T-helper 2 cell treated with Interferon-gamma antibody and Interleukin-4, amounts not matched to agents 5 μg/mL and 100 μg/mL, for 36 hours (primary cell): ENCODE results near the gene PBXIP1.

Source experiments
- DNase-seq: peaks from one replicate; pipeline ENCODE4 v3.0.0; 2021; ENCODE audit warnings: low spot score
- H3K27ac Mint-ChIP-seq: one replicate; pipeline ENCODE4 v1.8.0; 2021; ENCODE audit warnings: mild to moderate bottlenecking, mixed read lengths
- H3K27me3 Mint-ChIP-seq: one replicate; pipeline ENCODE4 v1.8.0; 2021; ENCODE audit warnings: low read depth, mixed read lengths
- H3K36me3 Mint-ChIP-seq: one replicate; pipeline ENCODE4 v1.8.0; 2021; ENCODE audit warnings: low read depth, mixed read lengths
- H3K4me1 Mint-ChIP-seq: one replicate; pipeline ENCODE4 v1.8.0; 2021; ENCODE audit warnings: low read depth, mixed read lengths
- H3K4me3 Mint-ChIP-seq: one replicate; pipeline ENCODE4 v1.8.0; 2022; ENCODE audit warnings: mild to moderate bottlenecking, moderate library complexity, mixed read lengths
- H3K9me3 Mint-ChIP-seq: one replicate; pipeline ENCODE4 v1.8.0; 2021; ENCODE audit warnings: mixed read lengths

Gene PBXIP1

DNA sequence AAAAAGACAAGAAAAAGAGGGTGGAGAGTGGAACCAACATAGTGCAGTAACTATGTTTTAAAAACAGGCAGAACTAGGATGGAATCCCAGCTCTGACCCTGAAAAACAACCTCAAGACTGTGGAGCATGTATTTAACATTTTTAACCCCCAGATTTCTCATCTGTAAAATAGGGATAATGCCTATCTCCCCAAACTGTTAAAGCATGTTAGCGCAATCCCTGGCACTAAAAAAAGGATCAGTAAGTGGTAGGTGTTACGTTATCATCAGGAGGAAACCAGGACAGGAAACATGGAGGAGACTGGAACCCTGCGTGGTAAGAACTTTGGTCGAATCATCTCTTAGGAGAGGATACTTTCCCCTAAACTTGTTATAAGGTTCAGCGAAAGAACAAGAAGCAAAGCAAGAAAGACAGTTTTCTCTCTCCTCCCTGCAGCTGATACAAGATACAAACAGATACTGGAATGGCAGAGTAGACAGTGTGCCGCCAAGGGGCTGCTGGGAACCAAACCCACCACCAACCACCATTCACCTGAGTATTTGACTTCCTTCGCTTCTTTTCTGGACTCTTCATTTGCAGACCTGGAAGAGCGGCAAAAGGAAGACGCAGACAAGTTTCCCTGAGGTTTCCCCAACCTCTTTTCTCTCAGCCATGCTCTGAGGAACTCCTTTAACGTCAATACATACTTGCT lies 4.7 kb upstream of the PBXIP1 start:
- peaks cover 36% of the 10 kb centered on the region for H3K4me1 Mint-ChIP-seq
- no peaks in the 10 kb centered on the region for H3K27me3 Mint-ChIP-seq
- no peaks in the 10 kb centered on the region for H3K9me3 Mint-ChIP-seq
- H3K27ac Mint-ChIP-seq = peak overlapping the region; percentile 91
- peak overlapping the region; percentile 97 for H3K4me3 Mint-ChIP-seq
- peaks cover 38% of the 10 kb centered on the region for H3K36me3 Mint-ChIP-seq
- DNase-seq = no peak

DNA sequence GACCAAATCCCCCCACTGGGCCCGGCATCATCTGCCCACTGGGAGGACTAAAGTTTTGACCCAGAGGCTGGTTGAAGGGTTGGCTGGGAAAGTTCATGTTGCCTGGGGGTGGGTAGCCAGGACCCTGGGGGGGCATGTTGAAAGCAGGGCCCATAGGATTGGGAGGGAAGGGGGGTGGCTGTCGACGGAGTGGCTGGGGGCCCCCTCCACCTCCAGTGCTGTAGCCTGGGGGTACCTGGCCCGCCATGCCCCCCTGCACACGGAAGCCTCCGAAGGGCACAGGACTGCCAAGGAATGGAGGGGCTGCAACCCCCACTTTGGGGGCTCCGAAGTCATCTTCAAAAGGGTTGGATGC lies 3.5 kb upstream of the PBXIP1 start:
- Mint-ChIP-seq H3K9me3 (no peaks in the 10 kb centered on the region), H3K27me3 (no peaks in the 10 kb centered on the region), H3K4me3 (peak overlapping the region; percentile 38), H3K27ac (no peak overlapping the region), H3K36me3 (peaks cover 34% of the 10 kb centered on the region), H3K4me1 (peaks cover 48% of the 10 kb centered on the region)
- DNase-seq = no peak

- Mint-ChIP-seq H3K27me3 (no peaks in the 10 kb centered on the region), H3K9me3 (no peaks in the 10 kb centered on the region), H3K4me1 (peaks cover 52% of the 10 kb centered on the region), H3K36me3 (peaks cover 34% of the 10 kb centered on the region), H3K27ac (peak overlapping the region; percentile 20), H3K4me3 (peak overlapping the region; percentile 7)
- DNase-seq = no peak
These were observed 3.0 kb upstream of the PBXIP1 start for GRCh38 chr1:154958681-154959425.

DNA sequence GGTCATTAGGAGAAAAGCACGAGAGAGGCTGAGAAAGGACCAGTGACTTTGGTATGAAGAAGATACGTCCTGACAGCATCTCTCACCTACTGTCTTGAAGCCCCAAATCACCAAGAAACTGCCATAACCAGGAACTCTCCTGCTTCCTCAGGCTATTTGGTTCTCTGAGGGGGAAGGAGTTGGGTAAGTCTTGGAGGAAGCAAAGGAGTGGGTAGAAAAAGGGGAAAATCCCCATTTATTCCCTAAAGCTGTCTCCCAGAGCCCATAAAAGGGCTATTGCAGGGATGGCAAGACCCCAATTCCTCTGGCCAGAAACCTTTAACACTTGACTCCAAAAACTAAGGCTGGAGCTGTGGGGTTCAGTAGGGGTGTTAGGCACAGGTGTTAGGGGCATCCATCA lies 2.1 kb upstream of the PBXIP1 start:
- Mint-ChIP-seq H3K4me1 (peaks cover 55% of the 10 kb centered on the region), H3K27ac (peak overlapping the region; percentile 15)

DNA sequence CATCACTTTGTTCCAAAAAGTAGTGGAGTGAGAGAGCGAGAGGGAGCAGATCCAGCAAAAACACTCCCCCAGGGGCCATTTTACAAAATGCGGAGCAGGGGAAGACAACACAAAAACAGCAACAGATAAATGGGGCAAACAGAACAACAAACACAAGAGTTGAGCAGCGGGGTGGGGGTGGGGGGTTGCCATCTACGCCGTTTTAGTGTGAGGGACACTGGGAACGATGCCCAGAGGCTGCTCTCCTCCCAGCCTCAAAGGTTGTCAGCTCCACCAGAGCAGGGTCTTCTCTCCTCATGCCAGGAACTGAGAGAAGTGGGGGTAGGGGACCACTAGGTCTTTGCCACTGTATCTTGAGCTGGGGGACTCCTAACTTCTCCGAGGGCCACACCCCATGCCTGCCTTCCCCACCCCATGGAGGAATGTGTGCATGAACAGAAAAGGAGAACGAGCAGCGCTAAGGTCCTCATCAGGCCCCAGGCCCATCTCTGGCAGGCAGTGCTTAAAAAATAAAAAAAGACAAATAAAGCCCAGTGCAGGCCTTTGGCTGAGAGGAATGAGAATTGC lies 1.3 kb upstream of the PBXIP1 start:
- Mint-ChIP-seq H3K36me3 (peaks cover 31% of the 10 kb centered on the region), H3K27me3 (no peaks in the 10 kb centered on the region), H3K4me1 (peaks cover 58% of the 10 kb centered on the region), H3K27ac (peak overlapping the region; percentile 99), H3K9me3 (no peaks in the 10 kb centered on the region), H3K4me3 (peak overlapping the region; percentile 45)
- no peak for DNase-seq

More for the DNA sequence above, 2.1 kb upstream of the PBXIP1 start:
- no peaks in the 10 kb centered on the region for H3K9me3 Mint-ChIP-seq
- H3K36me3 Mint-ChIP-seq = peaks cover 32% of the 10 kb centered on the region
- no peak overlapping the region for H3K4me3 Mint-ChIP-seq
- no peaks in the 10 kb centered on the region for H3K27me3 Mint-ChIP-seq
- no peak for DNase-seq

DNA sequence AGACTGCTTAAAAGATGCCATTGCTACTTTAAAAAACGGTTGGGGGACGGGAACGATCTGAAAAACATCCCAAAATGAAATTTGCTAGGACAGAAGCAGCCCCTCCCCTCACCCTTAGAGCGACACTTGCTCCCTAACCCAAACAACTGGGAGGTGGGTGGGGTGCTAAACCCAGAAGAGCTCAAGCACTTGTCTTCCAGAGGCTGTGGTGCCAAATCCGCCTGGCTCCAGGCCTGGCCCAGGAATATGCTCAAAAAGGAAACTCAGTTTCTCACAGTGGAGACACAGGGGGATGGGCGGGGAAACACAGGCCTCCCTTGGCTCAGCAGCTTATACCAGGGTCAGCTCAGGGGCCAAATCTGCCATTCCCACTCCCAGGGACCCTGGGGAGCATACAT lies 644 bp upstream of the PBXIP1 start:
- DNase-seq = no peak
- peak overlapping the region; percentile 98 for H3K4me3 Mint-ChIP-seq
- no peaks in the 10 kb centered on the region for H3K27me3 Mint-ChIP-seq
- H3K9me3 Mint-ChIP-seq = no peaks in the 10 kb centered on the region
- peak overlapping the region; percentile 99 for H3K27ac Mint-ChIP-seq
- H3K36me3 Mint-ChIP-seq = peaks cover 34% of the 10 kb centered on the region
- peaks cover 64% of the 10 kb centered on the region for H3K4me1 Mint-ChIP-seq

GRCh38 chr1:154955039-154955717 lies 721 bp downstream of the PBXIP1 start:
- Mint-ChIP-seq H3K9me3 (no peaks in the 10 kb centered on the region), H3K27ac (peak overlapping the region; percentile 99), H3K4me1 (peaks cover 65% of the 10 kb centered on the region), H3K36me3 (peaks cover 35% of the 10 kb centered on the region), H3K4me3 (peak overlapping the region; percentile 98), H3K27me3 (no peaks in the 10 kb centered on the region)
- peak; percentile 83 for DNase-seq

DNA sequence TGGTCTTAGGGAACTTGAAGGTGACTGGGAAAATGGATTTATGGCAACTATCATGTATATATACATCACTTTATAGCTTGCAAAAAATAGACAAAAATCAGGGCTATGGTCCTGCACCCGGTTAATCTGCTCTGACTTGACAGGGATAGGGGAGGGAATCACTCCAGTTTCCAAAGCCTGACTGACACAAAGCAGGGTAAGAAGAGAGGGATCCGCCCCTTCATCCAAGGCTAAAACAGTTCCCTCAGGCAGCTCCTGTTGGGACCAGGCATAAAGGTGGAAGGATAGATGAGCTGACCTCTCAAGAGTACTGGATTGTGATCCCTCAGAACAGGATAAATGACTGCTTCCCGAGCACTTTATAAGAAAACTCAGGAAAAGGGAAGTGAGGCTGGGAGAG lies 1.4 kb downstream of the PBXIP1 start:
- no peaks in the 10 kb centered on the region for H3K27me3 Mint-ChIP-seq
- peaks cover 35% of the 10 kb centered on the region for H3K36me3 Mint-ChIP-seq
- H3K27ac Mint-ChIP-seq = peak overlapping the region; percentile 99
- no peak for DNase-seq
- peaks cover 65% of the 10 kb centered on the region for H3K4me1 Mint-ChIP-seq
- no peaks in the 10 kb centered on the region for H3K9me3 Mint-ChIP-seq
- peak overlapping the region; percentile 98 for H3K4me3 Mint-ChIP-seq

DNA sequence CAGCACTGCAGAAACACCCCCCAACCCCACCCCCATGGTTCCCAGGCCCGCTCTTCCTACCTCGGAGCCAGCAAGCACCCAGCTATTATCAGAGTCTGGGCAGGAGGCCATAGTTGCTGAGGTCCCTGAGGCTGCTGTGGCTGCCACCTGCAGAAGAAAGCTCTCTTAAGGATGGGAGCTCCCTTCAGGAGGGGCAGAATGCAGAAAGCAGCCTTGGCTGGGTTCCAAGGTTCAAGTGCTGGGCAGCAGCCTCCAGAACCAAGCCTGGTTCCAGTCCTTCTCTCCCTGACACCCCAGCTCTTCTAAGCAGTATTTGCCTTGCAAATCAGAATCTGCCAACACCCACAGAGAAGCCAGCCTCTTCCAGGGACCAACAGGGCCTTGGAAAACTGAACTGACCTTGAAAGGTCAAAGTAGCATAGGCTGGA lies 2.3 kb downstream of the PBXIP1 start:
- no peaks in the 10 kb centered on the region for H3K27me3 Mint-ChIP-seq
- H3K27ac Mint-ChIP-seq = peak overlapping the region; percentile 99
- no peaks in the 10 kb centered on the region for H3K9me3 Mint-ChIP-seq
- peaks cover 39% of the 10 kb centered on the region for H3K36me3 Mint-ChIP-seq
- H3K4me3 Mint-ChIP-seq = peak overlapping the region; percentile 98
- no peak for DNase-seq
- H3K4me1 Mint-ChIP-seq = peaks cover 65% of the 10 kb centered on the region

- H3K9me3 Mint-ChIP-seq = no peaks in the 10 kb centered on the region
- peaks cover 37% of the 10 kb centered on the region for H3K36me3 Mint-ChIP-seq
- H3K27ac Mint-ChIP-seq = peak overlapping the region; percentile 99
- peak overlapping the region; percentile 98 for H3K4me3 Mint-ChIP-seq
- no peaks in the 10 kb centered on the region for H3K27me3 Mint-ChIP-seq
- H3K4me1 Mint-ChIP-seq = peaks cover 65% of the 10 kb centered on the region
- no peak for DNase-seq
These were observed 3.2 kb downstream of the PBXIP1 start for GRCh38 chr1:154952664-154953063.

- no peak for DNase-seq
- H3K4me3 Mint-ChIP-seq = peak overlapping the region; percentile 98
- H3K27me3 Mint-ChIP-seq = no peaks in the 10 kb centered on the region
- H3K4me1 Mint-ChIP-seq = peaks cover 62% of the 10 kb centered on the region
- H3K27ac Mint-ChIP-seq = peak overlapping the region; percentile 99
- H3K9me3 Mint-ChIP-seq = no peaks in the 10 kb centered on the region
- peaks cover 40% of the 10 kb centered on the region for H3K36me3 Mint-ChIP-seq
These were observed 3.8 kb downstream of the PBXIP1 start for GRCh38 chr1:154951901-154952657.

DNA sequence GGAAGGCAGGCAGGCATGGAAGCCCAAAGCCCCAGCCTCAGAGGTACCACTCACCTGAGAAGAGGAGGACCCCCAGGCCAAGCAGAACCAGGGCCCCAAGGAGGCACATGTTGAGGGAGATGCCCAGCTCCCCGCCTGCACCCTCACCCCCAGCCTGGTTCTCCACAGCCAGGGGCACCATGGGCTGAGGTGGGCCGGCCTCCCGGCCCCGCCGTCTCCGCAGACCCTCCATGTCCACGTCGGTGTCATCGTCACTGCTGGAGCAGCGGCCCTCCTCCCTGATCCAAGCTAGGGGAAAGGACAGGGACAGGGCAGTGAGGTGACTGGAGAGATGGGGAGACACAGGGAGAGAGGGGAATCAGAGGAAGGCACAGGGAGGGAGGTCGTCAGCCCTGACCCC lies 7.8 kb downstream of the PBXIP1 start:
- no peaks in the 10 kb centered on the region for H3K27me3 Mint-ChIP-seq
- H3K4me1 Mint-ChIP-seq = peaks cover 37% of the 10 kb centered on the region
- H3K27ac Mint-ChIP-seq = no peak overlapping the region
- no peaks in the 10 kb centered on the region for H3K9me3 Mint-ChIP-seq
- no peak for DNase-seq
- H3K36me3 Mint-ChIP-seq = peaks cover 45% of the 10 kb centered on the region
- no peak overlapping the region for H3K4me3 Mint-ChIP-seq

- H3K27ac Mint-ChIP-seq = peak overlapping the region; percentile 68
- H3K9me3 Mint-ChIP-seq = no peaks in the 10 kb centered on the region
- no peak overlapping the region for H3K4me3 Mint-ChIP-seq
- DNase-seq = no peak
- no peaks in the 10 kb centered on the region for H3K27me3 Mint-ChIP-seq
- peaks cover 33% of the 10 kb centered on the region for H3K36me3 Mint-ChIP-seq
- peaks cover 38% of the 10 kb centered on the region for H3K4me1 Mint-ChIP-seq
These were observed 9.7 kb downstream of the PBXIP1 start for GRCh38 chr1:154945962-154946850.
